Sigmoid colon (tissue), 7 donors: ENCODE data around the gene SEC16B. TPM values are rescaled to one million over a fixed set of nuclear protein-coding genes. Genes with fewer than 3 reads are reported as not detected.

Experiments
- DNase-seq: peaks from one replicate; pipeline ENCODE4 v3.0.0-alpha.2; 2019
- H3K27ac ChIP-seq, 4 donors: fragments of 200-600 bp; sonication (generic); one replicate each; pipeline ENCODE4 v1.5.1; 2016 to 2019; ENCODE audit warnings: mild to moderate bottlenecking in 1 of 4
- H3K27me3 ChIP-seq, 3 donors: fragments of 200-600 bp; sonication (generic); one replicate each; pipeline ENCODE4 v1.5.1; 2019; ENCODE audit warnings: mild to moderate bottlenecking in 1 of 3
- H3K36me3 ChIP-seq, 4 donors: fragments of 200-600 bp; sonication (generic); one replicate each; pipeline ENCODE4 v1.5.1; 2016 to 2019
- H3K4me1 ChIP-seq, 4 donors: fragments of 200-600 bp; sonication (generic); one replicate each; pipeline ENCODE4 v1.5.1; 2017 to 2019
- H3K4me3 ChIP-seq, 4 donors: fragments of 200-600 bp; sonication (generic); one replicate each; pipeline ENCODE4 v1.5.1; 2017 to 2019; ENCODE audit warnings: mild to moderate bottlenecking in 2 of 4, moderate library complexity in 1 of 4
- H3K9me3 ChIP-seq, 4 donors: fragments of 200-600 bp in 3 of 4; sonication (generic) in 3 of 4; one replicate each; pipeline versions ENCODE4 v1.5.1 to v1.6.1; 2013 to 2019
- CTCF ChIP-seq, 4 experiments: fragments of 450-650 bp in 3 of 4; fragments of 200-600 bp in 1 of 4; IDR thresholded peaks; one replicate each; pipeline ENCODE4 v1.5.1; 2016 to 2019; ENCODE audit warnings: antibody characterized with exemption in 4 of 4, mild to moderate bottlenecking in 3 of 4, moderate library complexity in 2 of 4
- EP300 ChIP-seq, 4 donors: sonication (generic); formaldehyde crosslinking; IDR thresholded peaks; one replicate each; pipeline ENCODE4 v1.6.1; 2017; ENCODE audit warnings: antibody characterized with exemption in 4 of 4
- POLR2A ChIP-seq, 2 donors: fragments of 450-650 bp; IDR thresholded peaks; one replicate each; pipeline ENCODE4 v1.6.1; 2016; ENCODE audit warnings: antibody characterized with exemption in 2 of 2, mild to moderate bottlenecking in 2 of 2, moderate library complexity in 2 of 2
- POLR2AphosphoS5 ChIP-seq, 4 donors: sonication (generic); formaldehyde crosslinking; IDR thresholded peaks; one replicate each; pipeline ENCODE4 v1.6.1; 2017; ENCODE audit warnings: antibody characterized with exemption in 4 of 4
- WGBS, 2 donors: extraction: QIAGEN DNeasy Blood & Tissue Kit; methylation state at CpG; one replicate each; pipeline ENCODE4 v1.1.7; 2013; 5-methylcytosine and 5-hydroxymethylcytosine counted together
- intact Hi-C: fragments of 100-400 bp; cut with DNase I; formaldehyde crosslinking; loops from one replicate; pipeline ENCODE4 v1.15.1; 2023
- polyA plus RNA-seq, 3 donors: library from polyadenylated mRNA; stranded (reverse); fragments of 200-250 nt; gene quantifications; one replicate each; pipeline ENCODE4 v1.2.3, GENCODE V29; 2013
- total RNA-seq, 4 donors: library from RNA; depleted of rRNA; stranded (reverse); fragments of >200 nt; gene quantifications; one replicate each; pipeline ENCODE4 v1.1.0, GENCODE V29; 2016
- donor health status: healthy with polysubstance abuse.
- donor health status: Bipolar disorder and iron deficiency.
- donor health status: healthy.

The SEC16B gene
- total and polyA plus RNA-seq, 7 donors: 1.6 to 5.8 (median 3.4) TPM

- TF ChIP-seq CTCF (IDR thresholded peaks at IDR 0.05) (no peak), EP300 (IDR thresholded peaks at IDR 0.05) (no peak), POLR2A (IDR thresholded peaks at IDR 0.05) (no peak), POLR2AphosphoS5 (IDR thresholded peaks at IDR 0.05) (no peak)
- Histone ChIP-seq H3K27me3 (no peaks in the 10 kb centered on the region), H3K27ac (no peak overlapping the region), H3K4me3 (no peak overlapping the region), H3K36me3 (no peaks in the 10 kb centered on the region), H3K9me3 (no peaks in the 10 kb centered on the region), H3K4me1 (peaks cover 0 to 14% (median 4%) of the 10 kb centered on the region in 4 donors)
- intact Hi-C loops: no loop called here
- WGBS, 2 donors: 84 to 85% methylated on average over 1 of the region's 1 CpG
- DNase-seq: no peak
Observed at GRCh38 chr1:177981200-177981599, 11.3 kb upstream of the SEC16B start.

- no peak for TF ChIP-seq POLR2A (IDR thresholded peaks at IDR 0.05)
- no peak for TF ChIP-seq EP300 (IDR thresholded peaks at IDR 0.05)
- TF ChIP-seq CTCF (IDR thresholded peaks at IDR 0.05): no peak
- no peak for TF ChIP-seq POLR2AphosphoS5 (IDR thresholded peaks at IDR 0.05)
- no peaks in the 10 kb centered on the region for H3K27me3 ChIP-seq
- no peak overlapping the region for H3K27ac ChIP-seq
- no peak for DNase-seq
- H3K9me3 ChIP-seq: no peaks in the 10 kb centered on the region
- intact Hi-C loops: no loop called here
- H3K36me3 ChIP-seq: no peaks in the 10 kb centered on the region
- WGBS, 2 donors: 92 to 94% methylated on average over 1 of the region's 1 CpG
- peaks cover 0 to 14% (median 4%) of the 10 kb centered on the region in 4 donors for H3K4me1 ChIP-seq
- H3K4me3 ChIP-seq: no peak overlapping the region
Observed at GRCh38 chr1:177979272-177979671, 9.4 kb upstream of the SEC16B start.

GRCh38 chr1:177978530-177978929, 8.7 kb upstream of the SEC16B start:
- Histone ChIP-seq H3K4me1 (peaks cover 0 to 7% (median 2%) of the 10 kb centered on the region in 4 donors), H3K36me3 (no peaks in the 10 kb centered on the region), H3K27ac (no peak overlapping the region), H3K27me3 (no peaks in the 10 kb centered on the region), H3K9me3 (no peaks in the 10 kb centered on the region), H3K4me3 (no peak overlapping the region)
- no peak for DNase-seq
- TF ChIP-seq POLR2AphosphoS5 (IDR thresholded peaks at IDR 0.05): no peak
- no peak for TF ChIP-seq CTCF (IDR thresholded peaks at IDR 0.05)
- TF ChIP-seq EP300 (IDR thresholded peaks at IDR 0.05): no peak
- TF ChIP-seq POLR2A (IDR thresholded peaks at IDR 0.05): no peak
- intact Hi-C loops: no loop called here
- 94 to 95% methylated on average over 1 of the region's 1 CpG for WGBS, 2 donors

- no peaks in the 10 kb centered on the region for H3K27me3 ChIP-seq
- 86 to 99% methylated on average over 1 of the region's 1 CpG for WGBS, 2 donors
- no peak for TF ChIP-seq POLR2AphosphoS5 (IDR thresholded peaks at IDR 0.05)
- no peak for TF ChIP-seq EP300 (IDR thresholded peaks at IDR 0.05)
- TF ChIP-seq CTCF (IDR thresholded peaks at IDR 0.05): no peak
- no peak for TF ChIP-seq POLR2A (IDR thresholded peaks at IDR 0.05)
- no peak overlapping the region for H3K27ac ChIP-seq
- H3K36me3 ChIP-seq: peaks cover 0 to 5% (median 0%) of the 10 kb centered on the region in 4 donors
- intact Hi-C loops: no loop called here
- no peaks in the 10 kb centered on the region for H3K9me3 ChIP-seq
- H3K4me1 ChIP-seq: no peaks in the 10 kb centered on the region
- no peak overlapping the region for H3K4me3 ChIP-seq
- no peak for DNase-seq
Observed at GRCh38 chr1:177977141-177977540, 7.3 kb upstream of the SEC16B start.

GRCh38 chr1:177976596-177976995, 6.7 kb upstream of the SEC16B start:
- Histone ChIP-seq H3K9me3 (no peaks in the 10 kb centered on the region), H3K36me3 (peaks cover 0 to 5% (median 0%) of the 10 kb centered on the region in 4 donors), H3K27ac (no peak overlapping the region), H3K4me1 (no peaks in the 10 kb centered on the region), H3K4me3 (no peak overlapping the region), H3K27me3 (no peaks in the 10 kb centered on the region)
- DNase-seq: no peak
- intact Hi-C loops: no loop called here
- TF ChIP-seq POLR2AphosphoS5 (IDR thresholded peaks at IDR 0.05): no peak
- no peak for TF ChIP-seq CTCF (IDR thresholded peaks at IDR 0.05)
- TF ChIP-seq EP300 (IDR thresholded peaks at IDR 0.05): no peak
- TF ChIP-seq POLR2A (IDR thresholded peaks at IDR 0.05): no peak
